NCI-H2081 (cell line): ENCODE data around the gene OMA1.

Experiments used
- DNase-seq, 2 experiments: peaks; one replicate each; lab custom pipeline; 2025; lab: John Stamatoyannopoulos, UW

The OMA1 gene

GRCh38 chr1:58457023-58457635, 89.4 kb downstream of the OMA1 start:
- DNase-seq = no peak

- DNase-seq = no peak
Measured at GRCh38 chr1:58456470-58456869, 90.1 kb downstream of the OMA1 start.

GRCh38 chr1:58454807-58455206, 91.7 kb downstream of the OMA1 start:
- no peak for DNase-seq

GRCh38 chr1:58454385-58454784, 92.1 kb downstream of the OMA1 start:
- no peak for DNase-seq

GRCh38 chr1:58451560-58452191, 94.8 kb downstream of the OMA1 start:
- no peak for DNase-seq

- no peak for DNase-seq
Measured at GRCh38 chr1:58447886-58448285, 98.6 kb downstream of the OMA1 start.

GRCh38 chr1:58447042-58447441, 99.5 kb downstream of the OMA1 start:
- DNase-seq = no peak

GRCh38 chr1:58446368-58446767, 100.2 kb downstream of the OMA1 start:
- DNase-seq = no peak

GRCh38 chr1:58443986-58444868, 102.3 kb downstream of the OMA1 start:
- DNase-seq = no peak

- DNase-seq = peak; percentile 26 to 50
Measured at GRCh38 chr1:58442114-58442513, 104.4 kb downstream of the OMA1 start.

- DNase-seq = peak; percentile 26 to 57
Measured at GRCh38 chr1:58441699-58442098, 104.8 kb downstream of the OMA1 start.

- no peak for DNase-seq
Measured at GRCh38 chr1:58440696-58441095, 105.8 kb downstream of the OMA1 start.

- no peak for DNase-seq
Measured at GRCh38 chr1:58439946-58440345, 106.6 kb downstream of the OMA1 start.

- DNase-seq = no peak
Measured at GRCh38 chr1:58438468-58438867, 108.1 kb downstream of the OMA1 start.

GRCh38 chr1:58437623-58438022, 108.9 kb downstream of the OMA1 start:
- DNase-seq = no peak

GRCh38 chr1:58436615-58437297, 109.8 kb downstream of the OMA1 start:
- DNase-seq = no peak

- no peak for DNase-seq
Measured at GRCh38 chr1:58435376-58435775, 111.2 kb downstream of the OMA1 start.

- DNase-seq = no peak
Measured at GRCh38 chr1:58434607-58435006, 111.9 kb downstream of the OMA1 start.

GRCh38 chr1:58434181-58434580, 112.3 kb downstream of the OMA1 start:
- no peak for DNase-seq

GRCh38 chr1:58432851-58433668, 113.5 kb downstream of the OMA1 start:
- peak; percentile 2 to 38 for DNase-seq

- DNase-seq = no peak
Measured at GRCh38 chr1:58431901-58432620, 114.5 kb downstream of the OMA1 start.
